ENCODE results near the gene ENG. TPM values are rescaled to one million over a fixed set of nuclear protein-coding genes. Genes with fewer than 3 reads are reported as not detected.

The ENG gene
- total and polyA plus RNA-seq, 12 donors = 76.8 to 310 (median 142) TPM

GRCh38 chr9:127808347-127809001 is 46.0 kb downstream of the ENG start:
- intact Hi-C loops (cut with DNase I) = loop anchor here in 2 of 10 donors (5.0 to 10.0 kb wide), 3 partner anchors 64 to 109 kb away; partner anchors contain the start of gene ST6GALNAC4 (in 2 of the 2)
- 79 to 89% methylated on average over 16 to 17 of the region's 17 CpGs for WGBS, 2 donors

DNA sequence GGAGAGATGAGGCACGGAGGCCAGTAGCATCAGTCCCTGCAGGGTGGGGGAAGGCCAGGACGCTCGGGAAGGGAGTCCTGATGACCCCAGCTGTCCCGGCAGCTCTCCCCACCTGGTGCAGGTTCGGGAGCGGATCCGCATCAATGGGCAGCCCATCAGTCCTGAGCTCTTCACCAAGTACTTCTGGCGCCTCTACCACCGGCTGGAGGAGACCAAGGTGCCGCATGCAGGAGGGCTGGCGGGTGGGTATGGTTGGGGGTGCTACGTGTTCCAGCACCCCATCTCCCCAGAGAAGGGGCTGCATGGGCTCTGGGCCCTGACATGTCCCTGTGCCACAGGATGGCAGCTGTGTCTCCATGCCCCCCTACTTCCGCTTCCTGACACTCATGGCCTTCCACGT is 47.6 kb downstream of the ENG start:
- Histone ChIP-seq H3K36me3 (peaks cover 0 to 69% (median 15%) of the 10 kb centered on the region in 9 donors), H3K9me3 (no peaks in the 10 kb centered on the region), H3K27ac (no peak overlapping the region), H3K27me3 (no peaks in the 10 kb centered on the region), H3K4me3 (no peak overlapping the region), H3K4me1 (peaks cover 12 to 53% (median 26%) of the 10 kb centered on the region in 9 donors)
- 92 to 95% methylated on average over 14 of the region's 14 CpGs for WGBS, 2 donors
- no peak for DNase-seq
- intact Hi-C loops (cut with DNase I) = loop anchor here in 2 of 10 donors (5.0 to 10.0 kb wide), 3 partner anchors 65 to 110 kb away; partner anchors contain the start of gene ST6GALNAC4 (in 2 of the 2)
- TF ChIP-seq, protein P1, sequence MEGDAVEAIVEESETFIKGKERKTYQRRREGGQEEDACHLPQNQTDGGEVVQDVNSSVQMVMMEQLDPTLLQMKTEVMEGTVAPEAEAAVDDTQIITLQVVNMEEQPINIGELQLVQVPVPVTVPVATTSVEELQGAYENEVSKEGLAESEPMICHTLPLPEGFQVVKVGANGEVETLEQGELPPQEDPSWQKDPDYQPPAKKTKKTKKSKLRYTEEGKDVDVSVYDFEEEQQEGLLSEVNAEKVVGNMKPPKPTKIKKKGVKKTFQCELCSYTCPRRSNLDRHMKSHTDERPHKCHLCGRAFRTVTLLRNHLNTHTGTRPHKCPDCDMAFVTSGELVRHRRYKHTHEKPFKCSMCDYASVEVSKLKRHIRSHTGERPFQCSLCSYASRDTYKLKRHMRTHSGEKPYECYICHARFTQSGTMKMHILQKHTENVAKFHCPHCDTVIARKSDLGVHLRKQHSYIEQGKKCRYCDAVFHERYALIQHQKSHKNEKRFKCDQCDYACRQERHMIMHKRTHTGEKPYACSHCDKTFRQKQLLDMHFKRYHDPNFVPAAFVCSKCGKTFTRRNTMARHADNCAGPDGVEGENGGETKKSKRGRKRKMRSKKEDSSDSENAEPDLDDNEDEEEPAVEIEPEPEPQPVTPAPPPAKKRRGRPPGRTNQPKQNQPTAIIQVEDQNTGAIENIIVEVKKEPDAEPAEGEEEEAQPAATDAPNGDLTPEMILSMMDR (IDR thresholded peaks at IDR 0.05) = no peak
- ATAC-seq = no peak

More at GRCh38 chr9:127808347-127809001, 46.0 kb downstream of the ENG start:
- ATAC-seq (peak in 1 of 8 donors; percentile 3), DNase-seq (no peak)
- no peaks in the 10 kb centered on the region for H3K27me3 ChIP-seq
- H3K4me3 ChIP-seq = no peak overlapping the region
- H3K27ac ChIP-seq = peak overlapping the region in 5 of 10 donors; percentile 44 to 73 (median 59)
- no peaks in the 10 kb centered on the region for H3K9me3 ChIP-seq
- H3K36me3 ChIP-seq = peaks cover 0 to 85% (median 31%) of the 10 kb centered on the region in 9 donors
- peaks cover 7 to 46% (median 20%) of the 10 kb centered on the region in 9 donors for H3K4me1 ChIP-seq
- TF ChIP-seq, protein P1 (IDR thresholded peaks at IDR 0.05) = no peak

- no peak for DNase-seq
- no peak for ATAC-seq
- no peaks in the 10 kb centered on the region for H3K27me3 ChIP-seq
- TF ChIP-seq, protein P1 (IDR thresholded peaks at IDR 0.05) = peak in 6 of 9 donors; percentile 24 to 45 (median 33)
- H3K9me3 ChIP-seq = no peaks in the 10 kb centered on the region
- H3K36me3 ChIP-seq = peaks cover 0 to 58% (median 15%) of the 10 kb centered on the region in 9 donors
- H3K4me1 ChIP-seq = peaks cover 12 to 57% (median 28%) of the 10 kb centered on the region in 9 donors
- WGBS, 2 donors = 78 to 83% methylated on average over 8 of the region's 8 CpGs
- no peak overlapping the region for H3K4me3 ChIP-seq
- intact Hi-C loops (cut with DNase I) = loop anchor here in 2 of 10 donors (5.0 to 10.0 kb wide), 3 partner anchors 67 to 112 kb away; partner anchors contain the start of gene ST6GALNAC4 (in 2 of the 2)
- no peak overlapping the region for H3K27ac ChIP-seq
Observed at GRCh38 chr9:127805620-127806019, 48.8 kb downstream of the ENG start.

DNA sequence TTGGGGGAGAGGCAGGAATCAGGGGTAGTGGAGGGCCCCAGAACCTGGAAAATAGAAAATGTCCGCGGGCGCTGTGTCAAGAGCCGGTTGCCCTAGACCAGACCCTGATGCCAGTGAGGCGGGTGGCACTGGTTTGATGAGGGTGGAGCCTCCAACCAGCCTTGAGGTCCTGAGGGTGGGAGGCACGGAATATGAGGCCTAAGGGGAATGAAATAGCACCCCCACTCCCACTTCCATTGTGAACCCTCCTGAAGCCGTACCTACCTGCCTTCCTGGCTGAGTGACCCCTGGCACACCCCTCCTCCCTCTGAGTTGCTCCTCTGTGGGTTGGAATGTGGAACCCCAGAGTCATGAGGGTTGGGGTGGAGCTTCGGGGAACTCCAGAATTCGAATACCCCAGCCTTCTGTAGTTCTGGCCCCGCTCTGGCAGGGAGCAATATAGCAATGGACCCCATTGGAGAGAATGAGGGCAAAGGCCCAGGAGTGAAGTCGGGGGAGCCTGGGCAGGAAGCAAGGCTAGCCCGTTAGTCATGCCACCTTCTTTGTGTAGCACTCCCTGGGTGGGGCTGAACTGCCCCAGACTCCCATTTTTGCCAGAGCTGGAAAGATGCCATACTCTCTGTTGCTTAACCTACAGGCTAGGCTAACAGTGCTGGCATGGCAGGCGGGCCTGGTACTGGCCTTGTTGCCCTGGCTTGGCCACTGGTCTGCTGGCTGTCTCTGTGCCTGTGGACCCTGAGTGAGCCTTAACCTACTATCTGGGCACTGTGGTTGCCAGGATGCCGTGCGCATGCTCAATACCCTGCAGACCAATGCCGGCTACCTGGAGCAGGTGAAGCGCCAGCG is 50.7 kb downstream of the ENG start:
- peak in 6 of 8 donors; percentile 4 to 39 (median 22) for ATAC-seq
- intact Hi-C loops (cut with DNase I) = loop anchor here in 3 of 10 donors (2.0 to 10.0 kb wide), 3 partner anchors 17 to 111 kb away; partner anchors contain the start of genes CDK9 (in 1 of the 3) and ST6GALNAC4 (in 1 of the 3)
- no peak for DNase-seq

More for the DNA sequence above, 50.7 kb downstream of the ENG start:
- Histone ChIP-seq H3K27ac (peak overlapping the region; percentile 81 to 98 (median 93)), H3K4me3 (peak overlapping the region; percentile 53 to 79 (median 70)), H3K27me3 (no peaks in the 10 kb centered on the region), H3K4me1 (peaks cover 10 to 41% (median 22%) of the 10 kb centered on the region in 9 donors), H3K36me3 (peaks cover 0 to 44% (median 14%) of the 10 kb centered on the region in 9 donors), H3K9me3 (no peaks in the 10 kb centered on the region)
- TF ChIP-seq, protein P1 (IDR thresholded peaks at IDR 0.05) = no peak
- WGBS, 2 donors = 51% methylated on average over 18 of the region's 18 CpGs
